ENCODE results near the gene CNOT6.

Gene CNOT6

DNA sequence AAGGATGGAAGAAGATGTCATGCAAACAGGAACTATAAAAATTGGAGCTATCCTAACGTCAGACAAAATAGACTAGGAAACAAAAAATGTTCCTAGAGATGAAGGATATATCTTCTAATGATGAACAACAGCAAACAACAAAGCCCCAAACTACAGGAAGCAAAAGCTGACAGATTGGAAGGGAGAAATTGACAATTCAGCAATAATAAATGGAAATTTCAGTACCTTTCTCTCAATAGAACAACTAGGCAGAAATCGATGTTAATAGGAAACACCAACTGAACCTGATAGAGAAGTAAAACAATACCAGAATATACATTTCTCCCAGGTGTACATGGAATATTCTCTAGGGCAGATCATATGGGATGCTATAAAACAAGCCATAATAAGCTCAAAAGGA lies 89.6 kb downstream of the CNOT6 start:
- DNase-seq, result no peak

DNA sequence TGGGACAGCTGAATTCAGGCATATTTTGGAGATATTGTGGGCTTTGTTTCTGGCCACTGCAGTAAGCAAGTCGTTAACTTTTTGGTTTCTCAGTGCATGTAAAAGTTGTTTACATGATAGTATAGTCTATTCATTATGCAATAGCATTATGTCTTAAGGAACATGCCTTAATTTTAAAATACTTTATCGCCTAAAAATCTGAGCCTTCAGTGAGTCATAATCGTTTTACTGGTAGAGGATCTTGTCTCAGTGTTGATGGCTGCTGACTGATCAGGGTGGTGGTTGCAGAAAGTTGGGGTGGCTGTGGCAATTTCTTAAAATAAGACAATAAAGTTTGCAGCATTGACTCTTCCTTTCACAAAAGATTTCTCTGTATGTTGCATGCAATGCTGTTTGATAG lies 92.0 kb downstream of the CNOT6 start:
- DNase-seq, result peak in 1 of 5 experiments; percentile 66

DNA sequence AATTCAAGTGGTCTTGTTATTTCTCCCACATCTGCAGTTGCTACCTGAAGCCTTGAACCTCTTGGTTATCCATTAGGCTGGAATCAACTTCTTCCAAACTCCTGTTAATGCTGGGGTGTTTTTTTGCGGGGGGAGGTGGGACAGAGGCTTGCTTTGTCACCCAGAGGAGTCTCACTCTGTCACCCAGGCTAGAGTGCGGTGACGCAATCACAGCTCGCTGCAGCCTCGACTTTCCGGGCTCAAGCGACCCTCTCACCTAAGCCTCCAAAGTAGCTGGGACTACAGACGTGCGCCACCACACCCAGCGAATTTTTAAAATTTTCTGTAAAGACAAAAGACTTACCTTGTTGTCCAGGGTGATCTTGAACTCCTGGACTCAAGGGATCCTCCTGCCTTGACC lies 92.7 kb downstream of the CNOT6 start:
- DNase-seq, result no peak

DNA sequence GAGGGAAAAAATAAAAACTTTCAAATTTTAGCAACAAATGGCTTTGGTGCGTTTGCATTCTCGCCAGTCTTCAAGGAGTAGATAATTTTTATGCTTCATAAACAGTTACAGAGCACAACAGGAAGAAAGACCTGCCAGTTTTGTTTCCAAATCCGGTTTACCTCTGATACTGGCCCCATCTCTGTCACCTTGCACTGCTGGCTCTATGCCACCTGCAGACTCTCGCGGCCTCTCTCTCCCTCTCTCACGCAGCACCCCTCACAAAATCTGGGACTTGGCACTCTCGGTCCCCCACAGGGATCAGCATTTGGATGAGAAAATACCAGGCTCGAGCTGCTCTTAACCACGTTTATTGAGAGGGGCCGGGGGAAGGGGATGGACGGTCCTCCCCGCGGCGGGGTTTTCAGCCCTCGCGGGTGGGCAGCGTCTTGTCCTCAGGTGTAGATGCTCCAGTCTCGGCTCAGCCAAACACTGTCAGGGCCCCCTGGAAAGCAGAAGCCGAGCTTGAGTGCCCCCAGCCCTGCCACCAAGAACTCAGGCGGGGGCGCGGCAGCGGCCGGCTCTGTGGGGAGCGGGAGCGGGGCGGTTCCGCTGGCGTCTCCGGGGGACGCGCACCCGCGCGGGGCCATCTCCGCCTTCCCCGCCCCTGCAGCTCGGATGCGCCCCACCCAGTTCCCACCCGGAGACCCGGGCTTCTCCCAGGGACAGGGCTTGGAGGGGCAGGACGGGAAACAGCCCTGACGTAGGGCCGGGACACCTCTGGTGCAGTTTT lies 95.8 kb downstream of the CNOT6 start:
- peak in 1 of 5 experiments; percentile 67 for DNase-seq

DNA sequence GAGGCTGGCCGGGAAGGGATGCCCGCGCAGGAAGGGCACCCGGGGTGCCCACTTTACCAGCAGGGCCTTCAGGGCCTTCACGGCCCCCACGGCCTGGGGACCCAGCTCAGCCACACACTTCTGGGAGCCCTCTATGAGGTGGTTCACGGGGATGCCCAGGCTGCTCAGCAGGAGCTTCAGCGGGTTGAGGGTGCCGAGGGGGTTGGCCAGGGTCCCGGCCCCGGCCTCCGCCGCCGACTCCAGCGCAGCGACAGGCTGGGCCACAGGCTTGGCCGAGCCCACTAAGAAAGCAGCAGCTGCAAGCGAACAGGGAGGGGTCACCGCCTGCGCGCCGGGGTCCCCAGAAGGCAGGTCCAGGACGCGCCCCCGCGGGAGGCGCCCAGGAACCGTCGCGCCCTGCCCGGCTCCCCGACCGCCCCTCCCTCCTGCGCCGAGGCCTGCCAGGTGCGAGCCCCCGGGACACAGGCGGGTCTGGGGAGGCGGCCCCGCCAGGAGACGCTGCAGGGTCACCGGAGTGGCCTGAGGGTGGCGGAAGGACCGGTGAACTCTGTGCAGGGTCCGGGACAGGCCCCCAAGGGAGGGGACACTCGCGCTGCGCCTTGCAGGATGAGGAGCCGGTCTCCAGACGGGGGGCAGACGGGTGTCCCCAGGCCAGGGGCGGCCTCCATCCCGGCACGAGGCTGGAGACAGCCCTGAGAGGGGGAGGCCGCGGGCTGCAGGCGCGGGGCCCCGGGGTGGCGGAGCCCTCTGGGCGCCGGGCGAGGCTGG lies 96.5 kb downstream of the CNOT6 start:
- DNase-seq, result peak in 1 of 5 experiments; percentile 39

DNA sequence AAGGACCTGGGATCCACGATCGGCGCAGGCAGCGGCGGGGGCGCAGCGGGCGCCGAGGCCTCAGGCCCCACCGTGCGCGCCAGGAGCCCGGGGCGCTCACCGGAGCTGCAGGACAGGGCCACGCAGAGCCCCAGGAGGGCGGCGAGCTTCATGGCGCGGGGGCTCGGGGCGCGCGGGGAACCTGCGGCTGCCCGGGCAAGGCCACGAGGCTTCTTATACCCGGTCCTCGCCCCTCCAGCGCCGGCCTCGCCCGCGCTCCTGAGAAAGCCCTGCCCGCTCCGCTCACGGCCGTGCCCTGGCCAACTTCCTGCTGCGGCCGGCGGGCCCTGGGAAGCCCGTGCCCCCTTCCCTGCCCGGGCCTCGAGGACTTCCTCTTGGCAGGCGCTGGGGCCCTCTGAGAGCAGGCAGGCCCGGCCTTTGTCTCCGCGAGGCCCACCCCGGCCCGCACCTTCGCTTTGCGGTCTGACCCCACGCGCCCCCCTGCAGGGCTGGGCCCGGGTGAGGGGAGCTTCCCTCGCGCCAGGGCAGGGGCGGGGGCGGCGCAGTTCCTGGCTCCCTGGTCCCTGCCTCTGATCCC lies 97.2 kb downstream of the CNOT6 start, which contains the start of gene SCGB3A1:
TSS of gene SCGB3A1 (minus strand) at position 189 of the 577 bp plus-strand sequence. CDS start at position 152, 37 bp downstream.
- peak in 1 of 5 experiments; percentile 13 for DNase-seq

DNA sequence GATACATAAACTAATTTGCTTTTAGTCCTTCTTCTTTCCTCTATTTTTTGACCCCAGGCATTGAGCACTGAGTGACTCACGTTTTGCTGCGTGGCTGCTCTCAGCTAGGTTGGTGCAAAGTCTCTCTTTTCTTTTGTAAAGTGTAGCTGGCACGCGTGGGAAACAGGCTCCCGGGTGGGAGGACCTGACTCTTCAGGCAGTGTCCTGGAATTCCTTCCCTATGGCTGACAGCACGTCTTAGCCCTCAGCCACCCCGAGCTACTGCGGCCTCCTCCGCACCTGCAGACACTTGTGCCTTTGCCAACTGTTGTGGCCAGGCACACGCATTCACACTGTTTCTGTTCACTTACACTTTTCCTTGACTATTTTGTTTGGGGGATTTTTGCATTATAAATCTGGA lies 98.0 kb downstream of the CNOT6 start:
- DNase-seq, result no peak

DNA sequence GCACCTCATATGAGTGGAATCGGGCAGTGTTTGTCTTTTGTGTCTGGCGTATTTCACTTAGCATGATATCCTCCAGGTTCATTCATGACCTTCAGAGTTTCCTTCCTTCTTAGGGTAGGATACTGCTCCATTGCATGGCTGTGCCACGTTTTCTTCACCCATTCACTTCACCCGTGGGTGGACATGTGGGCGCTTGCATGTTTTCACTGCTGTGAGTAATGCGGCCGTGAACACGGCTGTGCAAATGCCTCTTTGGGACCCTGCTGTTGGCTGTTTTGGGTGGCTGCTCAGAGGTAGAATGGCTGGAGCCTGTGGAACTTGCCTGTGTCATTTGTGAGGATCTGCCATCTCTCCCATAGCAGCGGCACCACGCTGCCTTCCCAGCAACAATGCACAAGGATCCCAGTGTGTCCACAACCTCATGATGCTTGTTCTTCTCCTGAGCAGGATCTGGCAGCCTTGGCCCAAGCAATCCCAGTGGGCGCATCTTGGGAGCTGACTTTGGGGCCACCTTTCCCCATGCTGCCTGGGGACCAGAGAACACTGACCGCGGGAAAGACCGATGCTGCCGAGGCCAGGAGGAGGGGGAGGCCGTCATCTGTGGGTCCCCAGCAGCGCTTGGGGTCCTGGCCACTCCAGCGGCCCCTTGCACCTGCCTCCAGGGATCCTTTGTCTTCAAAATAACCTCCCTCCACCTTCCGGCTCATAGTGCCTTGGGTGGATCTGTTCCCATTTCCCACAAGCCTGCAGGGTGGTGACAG lies 99.4 kb downstream of the CNOT6 start:
- no peak for DNase-seq

DNA sequence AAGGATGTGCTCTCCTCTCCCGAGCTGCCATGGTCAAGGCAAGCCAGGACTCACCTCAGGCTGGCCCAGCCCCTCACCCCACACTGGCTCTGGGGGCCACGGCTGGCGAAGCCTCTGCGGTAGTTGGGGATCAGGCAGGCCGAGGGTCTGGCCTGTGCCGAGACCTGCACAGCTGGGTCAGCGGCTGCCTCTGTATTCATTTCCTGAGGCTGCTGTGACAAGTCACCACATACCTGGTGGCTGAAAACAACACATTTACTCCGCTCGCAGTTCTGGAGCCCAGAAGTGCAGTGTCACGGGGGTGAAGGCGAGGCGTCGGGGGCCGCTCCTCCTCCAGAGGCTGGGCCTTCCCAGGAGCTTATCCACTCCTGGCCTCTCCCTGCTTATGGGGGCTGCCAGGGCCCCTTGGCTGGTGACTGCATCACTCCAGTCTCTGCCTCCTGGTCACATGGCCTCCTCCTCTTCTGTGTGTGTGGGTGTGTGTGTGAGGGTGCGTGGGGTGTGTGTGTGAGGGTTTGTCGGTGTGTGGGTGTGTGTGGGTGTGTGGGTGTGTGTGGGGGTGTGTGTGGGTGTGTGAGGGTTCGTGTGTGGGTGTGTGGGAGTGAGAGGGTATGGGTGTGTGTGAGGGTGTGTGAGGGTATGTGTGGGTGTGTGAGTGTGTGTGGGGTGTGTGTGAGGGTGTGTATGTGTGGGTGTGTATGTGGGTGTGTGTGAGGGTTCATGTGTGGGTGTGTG lies 100.3 kb downstream of the CNOT6 start:
- no peak for DNase-seq

DNA sequence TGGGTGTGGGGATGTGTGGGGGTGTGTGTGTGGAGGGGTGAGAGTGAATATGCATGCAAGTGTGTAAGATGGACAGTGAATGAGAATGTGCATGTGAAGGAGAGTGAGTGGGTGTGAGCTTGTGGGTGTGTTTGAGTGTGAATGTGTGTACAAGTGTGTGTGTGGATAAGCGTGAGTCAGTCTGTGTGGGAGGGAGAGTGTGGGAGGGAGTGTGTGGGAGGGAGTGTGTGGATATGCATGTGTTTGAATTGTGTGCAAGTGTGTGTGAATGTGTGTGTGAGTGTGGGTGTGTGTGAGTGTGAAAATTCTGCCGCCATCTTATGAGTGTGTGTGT lies 100.8 kb downstream of the CNOT6 start:
- DNase-seq, result no peak

DNA sequence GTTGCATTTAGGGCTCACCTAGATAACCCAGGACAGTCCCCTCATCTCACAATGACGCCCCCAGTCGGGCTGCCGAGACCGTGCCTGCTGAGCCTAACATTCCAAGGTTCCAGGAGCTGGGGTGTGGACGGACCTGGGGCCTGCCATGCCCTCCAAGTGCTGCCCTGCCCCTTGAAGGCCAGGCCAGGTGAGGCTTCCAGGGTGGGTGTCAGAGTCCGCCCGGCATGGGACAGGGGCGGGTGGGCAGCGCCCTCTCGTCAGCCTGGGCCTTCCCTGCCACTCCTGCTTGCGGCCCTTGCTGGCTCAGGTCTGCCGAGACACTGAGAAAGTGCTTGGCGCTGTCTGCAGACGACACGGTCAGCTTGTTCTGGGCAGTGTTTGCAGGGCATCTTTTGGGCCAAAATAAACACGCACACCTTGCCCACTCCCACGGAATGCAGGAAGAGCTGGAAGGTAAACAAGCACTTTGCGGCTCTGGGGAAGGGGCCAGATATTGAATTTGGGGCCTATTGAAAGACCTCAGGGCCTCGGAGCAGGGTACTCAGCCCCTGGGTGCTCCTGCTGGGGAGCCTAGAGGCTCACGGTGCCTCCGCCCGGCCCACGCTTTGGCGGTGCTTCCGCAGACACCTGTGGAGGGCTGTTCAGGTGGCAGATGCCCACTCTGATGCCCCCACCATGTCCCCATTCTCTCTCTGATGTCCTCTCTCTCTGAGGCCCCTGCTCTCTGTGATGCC lies 101.4 kb downstream of the CNOT6 start:
- DNase-seq, result no peak

DNA sequence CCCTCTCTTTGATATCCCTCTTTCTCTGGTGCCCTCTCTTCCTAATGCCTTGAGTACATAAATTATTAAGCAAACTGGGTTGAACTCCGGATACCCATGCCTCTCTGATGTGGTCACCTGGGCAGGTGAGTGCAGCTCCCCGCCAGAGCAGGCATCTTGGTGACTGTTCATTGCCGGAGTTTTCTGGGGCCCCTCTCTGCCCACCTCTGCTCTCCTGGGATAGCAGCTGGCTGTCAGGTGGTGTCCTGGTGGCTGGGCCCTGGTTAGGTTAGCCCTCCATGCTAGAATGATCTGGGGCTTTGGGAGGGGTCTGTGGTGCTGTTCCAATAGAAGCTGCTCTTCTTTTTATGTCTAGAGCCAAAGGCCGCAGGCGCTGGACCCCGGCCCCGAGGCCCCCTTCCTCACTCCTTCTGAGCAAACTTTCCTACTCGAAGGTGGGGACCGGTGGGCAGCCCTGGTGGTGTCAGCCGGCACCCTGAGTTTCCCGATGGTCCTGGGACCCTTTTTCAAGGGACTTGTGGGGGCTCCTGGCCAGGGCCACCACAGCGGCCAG lies 102.0 kb downstream of the CNOT6 start:
- DNase-seq, result no peak

DNA sequence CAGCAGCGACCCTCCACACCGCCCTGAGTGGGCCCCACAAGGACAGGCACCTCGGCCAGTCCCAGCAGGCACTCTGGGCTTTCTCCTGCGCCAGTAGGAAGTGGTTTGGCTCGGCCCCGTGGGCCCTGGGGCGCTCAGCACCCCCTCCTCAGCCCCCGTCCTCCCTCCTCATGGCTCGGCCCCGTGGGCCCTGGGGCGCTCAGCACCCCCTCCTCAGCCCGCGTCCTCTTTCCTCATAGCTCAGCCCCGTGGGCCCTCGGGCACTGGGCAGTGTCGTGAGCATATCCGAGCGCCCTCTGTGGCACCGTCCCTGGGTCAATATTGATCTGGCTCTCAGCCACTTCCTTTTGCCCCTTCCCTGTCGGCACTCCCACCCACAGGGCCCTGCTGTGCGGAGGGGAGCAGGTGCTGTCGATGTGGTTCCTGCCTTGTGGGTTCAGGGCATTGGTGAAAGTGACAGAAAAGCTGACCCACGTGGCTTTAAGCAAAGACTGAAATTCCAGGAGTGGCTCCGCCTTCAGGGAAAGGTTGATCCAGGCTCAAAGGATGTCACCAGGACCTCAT lies 102.6 kb downstream of the CNOT6 start:
- no peak for DNase-seq

DNA sequence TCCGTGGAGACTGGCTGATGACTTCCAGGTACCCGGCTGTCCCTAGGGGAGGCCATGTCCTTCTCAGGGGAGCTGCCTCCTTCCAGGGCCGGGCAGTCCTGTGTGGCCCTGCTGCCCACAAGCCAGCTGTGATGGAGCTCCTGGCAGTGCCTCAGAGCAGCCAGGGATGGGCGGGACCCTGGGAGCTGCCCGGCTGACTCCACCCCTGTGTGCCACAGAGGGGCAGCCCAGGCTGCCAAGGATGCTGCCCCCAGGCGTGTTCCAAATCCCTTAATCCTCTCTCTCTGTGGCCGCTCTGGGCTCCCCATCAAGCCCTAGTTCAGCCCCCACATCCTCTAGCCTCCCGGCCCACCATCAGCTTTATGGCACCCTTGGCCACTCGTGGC lies 104.1 kb downstream of the CNOT6 start:
- DNase-seq, result no peak

DNA sequence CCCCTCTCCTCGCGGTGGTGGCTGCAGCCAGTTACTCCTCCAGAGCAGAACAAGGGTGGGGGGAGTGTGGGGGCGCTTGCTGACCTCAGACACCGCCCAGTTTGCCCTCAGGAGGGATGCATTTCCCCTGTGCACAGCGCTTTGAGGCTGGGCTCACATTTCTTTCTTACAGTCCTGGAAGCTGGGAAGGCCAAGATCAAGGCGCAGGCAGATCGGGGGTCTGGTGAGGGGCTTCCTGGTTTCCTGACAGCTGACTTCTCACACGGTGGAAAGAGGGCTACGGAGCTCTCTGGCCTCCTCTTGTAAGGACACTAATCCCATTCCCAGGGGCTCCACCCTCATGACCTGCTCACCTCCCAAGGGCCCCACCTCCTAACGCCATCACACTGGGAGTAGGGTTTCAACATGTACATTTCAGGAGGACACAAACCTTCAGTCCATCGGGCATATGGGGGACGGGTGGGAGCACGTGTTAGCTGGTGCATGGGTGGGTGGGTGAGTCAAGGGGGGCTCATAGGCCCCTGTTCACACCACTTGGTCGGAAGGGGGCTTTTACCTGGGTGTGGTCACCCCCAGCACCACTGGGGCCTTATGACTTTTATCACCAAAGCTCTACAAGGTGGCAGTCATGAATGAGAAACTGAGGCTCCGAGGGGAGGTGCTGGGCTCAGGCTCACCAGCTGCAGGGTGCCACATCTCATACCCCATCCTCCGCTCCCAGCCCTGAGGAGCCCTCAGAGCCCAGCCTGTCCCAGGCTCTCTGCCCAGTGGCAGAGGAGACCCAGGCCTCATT lies 104.8 kb downstream of the CNOT6 start:
- no peak for DNase-seq

DNA sequence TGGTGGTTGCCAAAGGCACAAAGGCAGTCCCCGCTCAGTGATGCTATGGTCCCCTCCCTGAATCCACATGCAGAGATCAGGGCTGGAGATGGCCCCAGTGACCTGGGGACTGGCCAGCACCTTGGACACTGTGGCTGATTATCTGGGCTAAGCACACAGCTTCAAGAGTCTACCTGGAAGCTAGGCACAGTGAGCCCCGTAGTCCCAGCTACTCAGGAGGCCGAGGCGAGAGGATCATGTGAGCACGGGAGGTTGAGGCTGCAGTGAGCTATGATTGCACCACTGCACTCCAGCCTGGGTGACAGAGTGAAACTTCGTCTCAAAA lies 105.4 kb downstream of the CNOT6 start:
- no peak for DNase-seq

DNA sequence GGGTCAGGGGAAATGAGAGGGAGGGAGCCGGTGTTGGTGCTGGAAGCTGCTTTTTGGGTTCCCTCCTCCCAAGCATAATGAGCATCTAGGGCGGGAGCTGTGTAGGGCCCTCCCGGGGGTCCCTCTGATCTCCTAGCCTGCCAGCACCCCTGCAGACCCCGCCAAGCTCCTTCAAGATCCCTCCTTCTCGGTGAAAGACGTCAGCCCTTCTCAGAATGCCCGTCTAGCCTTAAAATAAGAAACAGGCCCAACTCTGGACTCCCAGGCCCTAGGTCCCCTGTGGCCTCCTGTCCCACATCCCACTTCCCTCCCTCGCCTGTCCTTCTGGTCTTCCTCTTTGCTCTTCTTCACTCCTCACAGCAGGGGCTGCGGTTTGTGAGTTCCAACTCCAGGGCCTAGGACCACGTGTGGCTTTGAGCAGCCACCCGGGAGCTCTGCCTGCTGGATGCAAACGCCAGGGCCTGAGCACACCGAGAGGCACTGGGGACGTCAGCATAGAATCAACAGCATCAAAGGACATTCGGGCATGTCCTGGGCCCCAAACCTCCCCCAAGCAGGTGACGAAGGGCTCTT lies 105.9 kb downstream of the CNOT6 start:
- no peak for DNase-seq

DNA sequence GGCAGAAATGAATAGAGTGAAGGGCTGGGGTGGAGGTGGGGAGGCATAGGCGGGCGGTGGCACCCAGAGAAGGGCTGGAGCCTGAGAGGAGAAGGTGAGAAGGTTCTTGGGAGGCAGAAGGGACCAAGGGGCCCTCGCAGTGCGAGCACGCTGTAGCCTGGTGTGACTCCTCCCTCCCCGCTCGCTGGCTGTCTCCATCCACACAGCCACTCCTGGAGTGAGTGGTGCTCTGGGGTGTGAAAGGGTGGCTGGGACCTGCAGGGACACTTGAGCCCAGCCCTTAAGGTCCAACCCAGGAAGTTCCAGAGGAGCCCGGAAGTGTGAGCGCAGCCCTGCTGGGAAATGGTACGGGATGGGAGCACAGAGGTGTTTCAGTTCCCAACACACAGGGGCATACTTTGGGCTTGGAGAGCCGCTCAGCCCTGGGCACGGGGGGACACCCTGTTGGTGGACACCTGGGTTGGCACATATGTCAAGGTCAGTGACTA lies 106.4 kb downstream of the CNOT6 start:
- DNase-seq, result no peak

DNA sequence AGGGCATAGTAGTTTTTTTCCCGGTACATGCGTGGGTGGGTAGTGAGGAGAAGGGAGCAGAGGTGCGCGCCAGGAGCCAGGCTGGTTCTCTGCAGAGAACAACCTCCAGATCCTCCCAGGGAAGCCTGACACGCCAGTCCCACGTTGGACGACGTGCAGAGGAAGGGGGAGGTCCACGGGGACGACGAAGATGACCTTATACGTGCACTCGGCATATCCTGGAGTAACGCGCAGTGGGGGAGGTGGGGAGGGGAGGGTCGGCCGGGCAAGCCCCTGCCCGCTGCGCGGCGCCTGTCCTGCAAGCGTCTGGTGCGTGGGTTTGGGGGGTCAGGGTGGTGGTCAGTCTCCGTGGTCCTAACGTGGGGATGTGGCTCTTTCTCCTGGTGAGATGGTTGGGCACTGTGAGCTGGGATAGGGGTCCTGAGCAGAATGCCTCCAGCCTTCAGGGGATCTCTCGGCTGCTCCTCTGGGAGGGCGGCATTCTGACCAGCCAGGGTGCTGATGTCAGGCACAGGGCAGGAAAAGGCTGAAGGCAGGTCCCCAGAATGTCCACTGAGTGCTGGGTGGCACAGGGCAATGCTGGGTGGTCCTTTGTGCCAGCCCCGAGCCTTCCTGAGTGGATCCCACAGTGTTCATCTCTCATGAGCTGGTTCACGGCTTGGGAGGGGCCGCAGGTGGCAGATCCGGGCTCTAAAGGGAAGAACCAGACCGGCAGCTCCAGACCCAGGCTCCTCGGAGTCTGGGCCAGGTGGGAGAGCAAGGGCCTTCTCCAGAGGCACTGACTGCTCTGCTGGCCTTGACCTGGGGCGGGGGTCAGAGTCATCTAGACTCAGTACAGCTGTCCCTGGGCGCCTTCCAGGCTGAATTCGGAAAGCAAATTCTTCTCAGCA lies 107.7 kb downstream of the CNOT6 start:
- DNase-seq, result no peak
